Endothelial cell of umbilical vein (primary cell): ENCODE measurements around the gene NPAS1. TPM values are rescaled to one million over a fixed set of nuclear protein-coding genes. Genes with fewer than 3 reads are reported as not detected.
A peak's percentile ranks its signal among the peaks of the same experiment; 100 is the strongest.

ENCODE experiments used
- BruUV-seq: library from RNA; stranded (reverse); fragments of 400-500 nt; replicated peaks from 2 replicates; lab custom pipeline; 2021; lab: Mats Ljungman, UMichigan
- CTCF ChIA-PET: fragments of 300-600, 350-600 bp; sonication (Branson Sonifier 250); formaldehyde crosslinking; loops from one replicate; lab custom pipeline; 2021; ENCODE audit warnings: antibody characterized with exemption, inconsistent platforms; lab: Charles Lee
- POLR2A ChIA-PET: fragments of 300-600, 350-600 bp; sonication (Branson Sonifier 250); formaldehyde crosslinking; loops from one replicate; lab custom pipeline; 2021; ENCODE audit warnings: antibody characterized with exemption, inconsistent platforms; lab: Charles Lee
- DNase-seq: peaks from one replicate; pipeline ENCODE4 v3.0.0-alpha.2; 2011; ENCODE audit warnings: low read depth, low spot score
- FAIRE-seq: peaks from 2 replicates; lab custom pipeline; 2011; peaks lifted over from hg19 to GRCh38; lab: Jason Lieb, UNC
- H2AFZ ChIP-seq: 2 replicates; pipeline ENCODE4 v1.6.0; 2012; ENCODE audit warnings: low read depth, low read length, control low read depth, inconsistent platforms
- H3K27ac ChIP-seq: 2 replicates; pipeline ENCODE4 v1.5.1; 2011; ENCODE audit warnings: low read depth, mild to moderate bottlenecking, control low read depth, low read length, moderate library complexity; ENCODE audit not compliant: insufficient read depth
- H3K27me3 ChIP-seq, 2 experiments: 2 replicates each; pipeline versions ENCODE4 v1.6.0 to v1.6.1; 2011; ENCODE audit warnings: low read length in 2 of 2, mixed read lengths in 1 of 2; ENCODE audit not compliant: control insufficient read depth in 2 of 2, insufficient read depth in 2 of 2
- H3K36me3 ChIP-seq, 2 experiments: 2 replicates in 1 of 2; 3 replicates in 1 of 2; pipeline ENCODE4 v1.5.1; 2011; ENCODE audit warnings: low read length in 2 of 2, mild to moderate bottlenecking in 1 of 2, moderate library complexity in 1 of 2; ENCODE audit not compliant: control insufficient read depth in 2 of 2, insufficient read depth in 2 of 2; ENCODE audit errors: extremely low read depth in 1 of 2
- H3K4me1 ChIP-seq: 3 replicates; pipeline ENCODE4 v1.5.1; 2011; ENCODE audit warnings: mild to moderate bottlenecking, low read length; ENCODE audit not compliant: control insufficient read depth, insufficient read depth; ENCODE audit errors: extremely low read depth
- H3K4me2 ChIP-seq: 2 replicates; pipeline ENCODE4 v1.6.1; 2011; ENCODE audit warnings: low read length, control low read depth, mixed read lengths; ENCODE audit not compliant: insufficient read depth
- H3K4me3 ChIP-seq, 3 experiments: fragments of 200-600 bp in 1 of 3; sonication (generic), shearing (Covaris generic) in 1 of 3; replicated peaks in 1 of 3; 2 replicates each; pipeline ENCODE4 v1.5.1; 2011 to 2016; ENCODE audit warnings: control low read depth in 3 of 3, low read length in 3 of 3, mild to moderate bottlenecking in 2 of 3, inconsistent platforms in 1 of 3, low read depth in 1 of 3, moderate library complexity in 1 of 3; ENCODE audit not compliant: insufficient read depth in 1 of 3
- H3K79me2 ChIP-seq: 2 replicates; pipeline ENCODE4 v1.6.0; 2012; ENCODE audit warnings: low read length, inconsistent platforms; ENCODE audit not compliant: control insufficient read depth, insufficient read depth
- H3K9ac ChIP-seq: replicated peaks from 2 replicates; pipeline ENCODE3; 2011; ENCODE audit warnings: low read length, control low read depth; ENCODE audit not compliant: insufficient read depth; ENCODE audit errors: extremely low read depth
- H3K9me1 ChIP-seq: replicated peaks from 3 replicates; pipeline ENCODE4 v1.6.0; 2011; ENCODE audit warnings: mild to moderate bottlenecking, low read length; ENCODE audit not compliant: control insufficient read depth, insufficient read depth; ENCODE audit errors: extremely low read depth
- H3K9me3 ChIP-seq: replicated peaks from 2 replicates; pipeline ENCODE4 v1.5.1; 2012; ENCODE audit warnings: low read length, inconsistent platforms; ENCODE audit not compliant: control insufficient read depth, insufficient read depth
- H4K20me1 ChIP-seq: replicated peaks from 2 replicates; pipeline ENCODE3; 2011; ENCODE audit warnings: mild to moderate bottlenecking, low read length; ENCODE audit not compliant: control insufficient read depth, insufficient read depth; ENCODE audit errors: extremely low read depth
- CTCF ChIP-seq, 2 donors: IDR thresholded peaks; 1 replicate in 1 of 2; 2 replicates in 1 of 2; pipeline ENCODE4 v1.5.1; 2011; ENCODE audit warnings: low read length in 2 of 2, mild to moderate bottlenecking in 2 of 2, moderate library complexity in 2 of 2, control low read depth in 1 of 2, inconsistent platforms in 1 of 2, low read depth in 1 of 2; ENCODE audit not compliant: insufficient read depth in 1 of 2; ENCODE audit errors: extremely low read depth in 1 of 2
- EZH2 ChIP-seq: IDR thresholded peaks from 2 replicates; pipeline ENCODE4 v1.6.1; 2012; ENCODE audit warnings: borderline replicate concordance, low read depth, mild to moderate bottlenecking, moderate library complexity, low read length, inconsistent platforms; ENCODE audit not compliant: severe bottlenecking
- MAX ChIP-seq: IDR thresholded peaks from 2 replicates; pipeline ENCODE4 v1.6.1; 2011; ENCODE audit not compliant: insufficient read depth, insufficient read length
- MYC ChIP-seq: IDR thresholded peaks from one replicate; pipeline ENCODE4 v1.6.1; 2011; ENCODE audit warnings: mild to moderate bottlenecking, low read depth, low read length
- POLR2AphosphoS5 ChIP-seq: IDR thresholded peaks from 2 replicates; pipeline ENCODE4 v1.6.1; 2012; ENCODE audit warnings: low read depth, mild to moderate bottlenecking, control low read depth, low read length, moderate library complexity; ENCODE audit not compliant: insufficient read depth
- dilution Hi-C: fragments of 300-500 bp; cut with MboI; formaldehyde crosslinking; loops from one replicate; pipeline ENCODE4 v1.15.0; 2019; ENCODE audit warnings: low sequenced_read_pairs; ENCODE audit not compliant: extremely low pct_ligation_motif_present
- intact Hi-C: fragments of 100-400 bp; cut with micrococcal nuclease; formaldehyde crosslinking; loops from one replicate; pipeline ENCODE4 v1.10.0; 2022
- polyA plus RNA-seq, 4 experiments: library from polyadenylated mRNA; depleted of rRNA in 3 of 4; stranded (reverse) in 3 of 4; unstranded in 1 of 4; fragments of >200 nt; gene quantifications; 2 replicates each; pipeline versions ENCODE4 v1.2.1 to v1.2.3, GENCODE V29; 2011 to 2012; ENCODE audit warnings: missing spikeins in 1 of 4
- total RNA-seq: library from RNA; stranded (reverse); gene quantifications from 2 replicates; pipeline ENCODE4 v1.2.3, GENCODE V29; 2021

Gene NPAS1
- total and polyA plus RNA-seq, 2 donors (not counting 3 experiments of a cell fraction or from before 2014, with no cell fraction given) = 0.18 to 0.62 TPM

DNA sequence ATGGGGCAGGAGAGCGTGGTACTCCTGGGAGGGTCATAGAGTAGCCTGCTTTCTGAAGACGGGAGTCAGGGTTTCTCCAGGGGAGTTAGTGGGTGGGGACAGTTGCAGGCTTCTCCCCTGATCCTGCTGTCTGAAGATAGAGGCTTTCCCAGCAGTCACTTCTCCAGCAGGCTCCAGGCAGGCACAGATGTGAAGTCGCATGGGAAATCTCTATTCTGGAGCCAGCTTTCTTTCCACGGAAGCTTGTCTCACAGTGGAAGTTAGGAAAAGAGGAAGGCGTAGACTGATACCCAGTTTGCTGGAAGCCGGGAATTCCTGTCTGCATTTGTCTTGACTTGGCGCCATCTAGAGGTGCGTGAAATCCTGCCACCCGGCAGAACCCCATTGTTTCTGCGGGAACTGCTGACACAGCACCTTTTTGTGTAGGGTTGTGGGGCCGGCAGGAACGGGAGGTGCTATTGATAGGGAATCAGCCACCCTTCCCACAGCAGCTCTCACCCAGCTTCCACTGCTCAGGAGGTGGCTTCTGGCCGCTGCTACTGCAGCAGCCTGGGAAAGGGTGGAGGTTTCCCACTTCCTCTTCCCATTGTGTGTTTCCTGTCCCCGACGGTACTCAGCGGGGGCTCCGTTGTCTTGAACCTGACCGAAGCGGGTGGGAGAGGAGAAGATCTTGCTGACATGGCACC lies 28.5 kb upstream of the NPAS1 start:
- Histone ChIP-seq H2AFZ (peak overlapping the region; percentile 23), H3K79me2 (no peaks in the 10 kb centered on the region), H3K27ac (no peak overlapping the region), H3K9ac (no peak overlapping the region), H3K4me1 (peaks cover 11% of the 10 kb centered on the region), H4K20me1 (no peaks in the 10 kb centered on the region), H3K27me3 (no peaks in the 10 kb centered on the region), H3K4me2 (peak overlapping the region; percentile 26), H3K4me3 (no peak overlapping the region), H3K36me3 (peaks cover 0 to 30% of the 10 kb centered on the region in 2 experiments), H3K9me3 (no peaks in the 10 kb centered on the region), H3K9me1 (no peaks in the 10 kb centered on the region)
- TF ChIP-seq POLR2AphosphoS5 (peak; percentile 39), CTCF (IDR thresholded peaks at IDR 0.05; ENCODE audit: extremely low read depth in 1 of 2, insufficient read depth in 1 of 2, low read depth in 1 of 2, low read length in 2 of 2) (peak; percentile 87 to 95), MAX (no peak), EZH2 (no peak), MYC (no peak)
- peak; percentile 99 for FAIRE-seq
- POLR2A ChIA-PET = no interaction called here
- intact Hi-C loops (loop anchor here (1.0 to 2.0 kb wide), 5 partner anchors 56 to 234 kb away; partner anchors contain the start of gene ARHGAP35), dilution Hi-C loops (no loop called here)
- BruUV-seq = no TSS peak
- peak; percentile 83 for DNase-seq
- CTCF ChIA-PET = interaction anchor here (0.5 to 3.9 kb wide), 55 partner anchors 9 to 366 kb away, joined by 3 to 126 read pairs (median 5); partner anchors contain the start of genes AP2S1, ARHGAP35, PTGIR and ZC3H4
